DND-41 (cell line): ENCODE data around the gene OSBPL7.

Experiments used
- CTCF ChIP-seq: IDR thresholded peaks from 2 replicates; pipeline ENCODE4 v1.5.1; 2012; ENCODE audit warnings: borderline replicate concordance, low read length, moderate library complexity, mild to moderate bottlenecking; ENCODE audit not compliant: poor library complexity, severe bottlenecking; ENCODE audit errors: extremely low read depth
- EZH2 ChIP-seq: IDR thresholded peaks from 3 replicates; pipeline ENCODE4 v1.6.1; 2012; ENCODE audit warnings: borderline replicate concordance, low read depth, mild to moderate bottlenecking, moderate library complexity, low read length, inconsistent platforms; ENCODE audit not compliant: severe bottlenecking

- no peak for TF ChIP-seq CTCF
- no peak for TF ChIP-seq EZH2
Observed at GRCh38 chr17:47845716-47846075, 24.1 kb upstream of the OSBPL7 start.
